Tibial artery (tissue), 4 donors: Measurements from ENCODE around the gene PDE8B.

Experiments used
- DNase-seq, 2 donors: peaks; one replicate each; pipeline ENCODE4 v3.0.0-alpha.2; 2019
- H3K27ac ChIP-seq, 2 donors: fragments of 200-600 bp; sonication (generic) in 1 of 2; 1 replicate in 1 of 2; 2 replicates in 1 of 2; pipeline ENCODE4 v1.5.1; 2018 to 2019; ENCODE audit warnings: mild to moderate bottlenecking in 1 of 2
- H3K27me3 ChIP-seq, 2 donors: fragments of 200-600 bp; sonication (generic) in 1 of 2; one replicate each; pipeline versions ENCODE4 v1.5.1 to v1.6.0; 2016 to 2019
- H3K36me3 ChIP-seq, 3 donors: fragments of 200-600 bp; sonication (generic) in 2 of 3; one replicate each; pipeline ENCODE4 v1.5.1; 2016 to 2019; ENCODE audit warnings: mild to moderate bottlenecking in 2 of 3
- H3K4me1 ChIP-seq, 4 donors: fragments of 200-600 bp; sonication (generic) in 2 of 4; 1 replicate in 3 of 4; 2 replicates in 1 of 4; pipeline ENCODE4 v1.5.1; 2016 to 2019
- H3K4me3 ChIP-seq, 2 donors: fragments of 200-600 bp; sonication (generic) in 1 of 2; 1 replicate in 1 of 2; 2 replicates in 1 of 2; pipeline ENCODE4 v1.5.1; 2018 to 2019; ENCODE audit warnings: mild to moderate bottlenecking in 2 of 2
- H3K9me3 ChIP-seq, 3 donors: fragments of 200-600 bp; sonication (generic) in 1 of 3; one replicate each; pipeline ENCODE4 v1.5.1; 2016 to 2019
- intact Hi-C: fragments of 100-400 bp; cut with DNase I; formaldehyde crosslinking; loops from one replicate; pipeline ENCODE4 v1.15.0; 2023; ENCODE audit warnings: low total_unique reads
- TF ChIP-seq, protein P1 (sequence below), 2 experiments: fragments of 200-600 bp in 1 of 2; fragments of 450-650 bp in 1 of 2; IDR thresholded peaks; one replicate each; pipeline ENCODE4 v1.5.1; 2017 to 2019; ENCODE audit warnings: antibody characterized with exemption in 2 of 2, mild to moderate bottlenecking in 1 of 2, moderate library complexity in 1 of 2

PDE8B gene

DNA sequence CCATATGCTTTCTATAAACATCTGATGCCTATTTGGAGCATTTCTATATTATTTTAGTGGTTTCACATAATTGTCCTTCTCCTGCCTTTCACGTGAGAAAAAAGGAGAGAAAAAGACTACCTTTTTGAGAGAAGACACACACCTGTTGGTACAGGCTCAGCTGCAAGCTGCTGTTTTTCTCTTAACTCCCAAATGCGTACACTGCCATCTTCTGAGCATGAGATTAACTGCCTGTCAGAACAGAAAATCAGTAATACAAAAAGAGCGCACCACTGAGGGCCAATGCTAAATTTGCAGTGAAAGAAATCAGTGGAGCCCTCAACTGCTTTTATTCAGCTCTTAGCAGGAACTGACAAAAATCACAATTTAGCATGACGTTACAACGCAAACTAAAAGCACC lies 226.7 kb downstream of the PDE8B start:
- Histone ChIP-seq H3K27ac (no peak overlapping the region), H3K36me3 (peaks cover 41 to 74% (median 60%) of the 10 kb centered on the region in 3 donors), H3K4me3 (no peak overlapping the region), H3K27me3 (no peaks in the 10 kb centered on the region), H3K9me3 (no peaks in the 10 kb centered on the region), H3K4me1 (no peaks in the 10 kb centered on the region)
- DNase-seq = no peak
- intact Hi-C loops = loop anchor here (5.0 kb wide), 1 partner anchor 290 kb away; no protein-coding TSS in a partner anchor
- TF ChIP-seq, protein P1, sequence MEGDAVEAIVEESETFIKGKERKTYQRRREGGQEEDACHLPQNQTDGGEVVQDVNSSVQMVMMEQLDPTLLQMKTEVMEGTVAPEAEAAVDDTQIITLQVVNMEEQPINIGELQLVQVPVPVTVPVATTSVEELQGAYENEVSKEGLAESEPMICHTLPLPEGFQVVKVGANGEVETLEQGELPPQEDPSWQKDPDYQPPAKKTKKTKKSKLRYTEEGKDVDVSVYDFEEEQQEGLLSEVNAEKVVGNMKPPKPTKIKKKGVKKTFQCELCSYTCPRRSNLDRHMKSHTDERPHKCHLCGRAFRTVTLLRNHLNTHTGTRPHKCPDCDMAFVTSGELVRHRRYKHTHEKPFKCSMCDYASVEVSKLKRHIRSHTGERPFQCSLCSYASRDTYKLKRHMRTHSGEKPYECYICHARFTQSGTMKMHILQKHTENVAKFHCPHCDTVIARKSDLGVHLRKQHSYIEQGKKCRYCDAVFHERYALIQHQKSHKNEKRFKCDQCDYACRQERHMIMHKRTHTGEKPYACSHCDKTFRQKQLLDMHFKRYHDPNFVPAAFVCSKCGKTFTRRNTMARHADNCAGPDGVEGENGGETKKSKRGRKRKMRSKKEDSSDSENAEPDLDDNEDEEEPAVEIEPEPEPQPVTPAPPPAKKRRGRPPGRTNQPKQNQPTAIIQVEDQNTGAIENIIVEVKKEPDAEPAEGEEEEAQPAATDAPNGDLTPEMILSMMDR (IDR thresholded peaks at IDR 0.05) = peak in 1 of 2 experiments; percentile 31

DNA sequence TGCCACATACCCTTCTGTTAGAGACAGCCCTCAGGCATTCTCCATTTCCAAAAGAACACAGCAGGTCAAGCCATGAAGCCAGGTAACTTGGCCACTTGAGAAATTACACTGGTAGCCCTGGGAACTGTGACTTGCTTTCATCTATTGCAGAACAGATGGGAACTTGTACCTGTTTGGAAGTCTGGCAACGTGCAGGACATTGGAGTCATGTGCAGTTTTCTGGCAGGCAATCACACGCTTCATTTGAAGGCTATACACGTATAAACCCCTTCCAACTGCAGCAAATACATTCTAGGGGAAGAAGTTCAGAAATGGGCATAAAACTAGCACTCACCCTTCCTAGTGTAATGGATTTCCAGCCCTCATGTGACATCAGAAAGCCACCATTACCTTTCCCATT lies 227.6 kb downstream of the PDE8B start:
- H3K9me3 ChIP-seq = no peaks in the 10 kb centered on the region
- no peaks in the 10 kb centered on the region for H3K4me1 ChIP-seq
- no peaks in the 10 kb centered on the region for H3K27me3 ChIP-seq
- TF ChIP-seq, protein P1 (IDR thresholded peaks at IDR 0.05) = no peak
- no peak for DNase-seq
- H3K27ac ChIP-seq = no peak overlapping the region
- H3K4me3 ChIP-seq = no peak overlapping the region
- intact Hi-C loops = loop anchor here (5.0 kb wide), 1 partner anchor 291 kb away; no protein-coding TSS in a partner anchor
- peaks cover 37 to 66% (median 54%) of the 10 kb centered on the region in 3 donors for H3K36me3 ChIP-seq

DNA sequence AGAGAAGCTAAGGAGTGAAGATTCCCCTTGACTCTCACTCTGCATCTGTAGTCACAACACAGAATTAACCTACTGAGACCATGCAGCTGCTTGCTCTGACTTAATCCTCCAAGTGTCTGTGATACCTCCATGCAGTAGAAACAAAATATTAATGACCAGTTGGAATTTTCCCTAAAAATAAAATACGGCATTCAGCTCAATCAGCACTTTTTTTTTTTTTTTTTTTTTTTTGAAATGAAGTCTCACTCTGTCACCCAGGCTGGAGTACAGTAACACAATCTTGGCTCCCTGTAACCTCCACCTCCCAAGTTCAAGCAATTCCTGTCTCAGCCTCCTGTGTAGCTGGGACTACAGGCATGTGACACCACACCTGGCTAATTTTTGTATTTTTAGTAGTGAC lies 233.2 kb downstream of the PDE8B start:
- no peak overlapping the region for H3K27ac ChIP-seq
- H3K36me3 ChIP-seq = peaks cover 38 to 46% (median 38%) of the 10 kb centered on the region in 3 donors
- no peaks in the 10 kb centered on the region for H3K9me3 ChIP-seq
- TF ChIP-seq, protein P1 (IDR thresholded peaks at IDR 0.05) = no peak
- DNase-seq = no peak
- H3K27me3 ChIP-seq = no peaks in the 10 kb centered on the region
- intact Hi-C loops = no loop called here
- H3K4me1 ChIP-seq = no peaks in the 10 kb centered on the region
- H3K4me3 ChIP-seq = no peak overlapping the region

DNA sequence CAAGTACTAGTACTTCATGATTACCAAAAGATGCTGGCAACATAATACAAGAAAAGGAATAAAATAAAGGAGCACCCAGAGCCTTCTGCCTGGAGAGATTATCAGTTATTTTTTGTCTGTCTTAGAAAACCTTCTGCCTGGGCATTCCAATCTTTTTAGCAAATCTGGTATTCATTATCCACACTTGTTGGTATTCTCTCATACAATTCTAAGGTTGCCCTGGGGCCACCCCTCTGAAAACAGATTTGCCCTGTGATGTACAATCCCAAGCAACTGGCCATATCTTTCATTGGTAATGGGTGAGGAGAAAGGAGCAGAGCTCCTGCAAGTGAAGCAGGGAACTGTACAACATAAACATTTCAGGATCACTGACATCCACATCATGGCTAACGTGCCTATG lies 233.9 kb downstream of the PDE8B start:
- TF ChIP-seq, protein P1 (IDR thresholded peaks at IDR 0.05) = no peak
- H3K9me3 ChIP-seq = no peaks in the 10 kb centered on the region
- no peak for DNase-seq
- H3K27me3 ChIP-seq = no peaks in the 10 kb centered on the region
- intact Hi-C loops = no loop called here
- H3K27ac ChIP-seq = no peak overlapping the region
- H3K36me3 ChIP-seq = peaks cover 37 to 47% (median 38%) of the 10 kb centered on the region in 3 donors
- no peaks in the 10 kb centered on the region for H3K4me1 ChIP-seq
- H3K4me3 ChIP-seq = no peak overlapping the region

DNA sequence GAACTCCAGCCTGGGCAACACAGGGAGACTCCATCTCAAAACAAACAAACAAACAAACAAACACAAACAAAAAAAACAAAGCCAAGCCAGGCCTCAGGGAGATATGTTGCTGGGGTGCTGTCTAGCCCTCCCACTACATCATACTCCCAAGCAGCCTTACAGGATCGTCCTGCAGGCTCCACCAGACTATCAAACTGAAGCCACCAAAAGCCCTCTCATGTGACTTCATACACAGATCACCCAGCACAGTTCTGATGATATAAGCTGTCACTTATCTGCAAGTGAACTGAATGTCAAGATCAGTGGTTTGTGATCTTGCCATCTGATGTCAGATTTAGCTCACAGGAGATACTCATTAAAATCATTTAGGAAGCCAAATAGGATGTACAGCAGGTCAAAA lies 238.4 kb downstream of the PDE8B start:
- no peak for DNase-seq
- H3K27me3 ChIP-seq = no peaks in the 10 kb centered on the region
- H3K4me3 ChIP-seq = no peak overlapping the region
- H3K36me3 ChIP-seq = peaks cover 29 to 51% (median 39%) of the 10 kb centered on the region in 3 donors
- no peak overlapping the region for H3K27ac ChIP-seq
- H3K9me3 ChIP-seq = no peaks in the 10 kb centered on the region
- intact Hi-C loops = no loop called here
- no peaks in the 10 kb centered on the region for H3K4me1 ChIP-seq
- TF ChIP-seq, protein P1 (IDR thresholded peaks at IDR 0.05) = no peak

DNA sequence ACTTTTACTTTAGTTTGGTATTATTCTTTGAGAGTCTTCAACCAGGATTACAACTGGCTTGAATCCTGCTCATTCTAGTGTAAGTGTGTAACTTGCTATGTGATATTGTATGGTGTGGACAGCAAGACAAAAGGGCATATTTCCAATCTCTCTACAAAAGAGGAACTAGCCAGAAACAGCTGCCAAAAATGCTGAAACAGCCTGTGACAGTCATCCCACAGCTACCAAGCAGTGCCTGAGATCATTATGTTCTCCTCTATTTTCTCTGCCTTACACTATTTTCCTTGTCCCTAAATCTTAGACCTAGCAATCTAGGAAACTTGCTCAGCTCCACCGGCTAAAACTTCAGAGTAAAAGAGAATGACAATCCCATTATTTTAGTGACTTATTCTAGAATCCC lies 238.8 kb downstream of the PDE8B start:
- DNase-seq = no peak
- Histone ChIP-seq H3K36me3 (peaks cover 29 to 51% (median 35%) of the 10 kb centered on the region in 3 donors), H3K27ac (no peak overlapping the region)

More for the DNA sequence above, 238.8 kb downstream of the PDE8B start:
- H3K4me3 ChIP-seq = no peak overlapping the region
- no peaks in the 10 kb centered on the region for H3K4me1 ChIP-seq
- intact Hi-C loops = no loop called here
- TF ChIP-seq, protein P1 (IDR thresholded peaks at IDR 0.05) = no peak
- H3K9me3 ChIP-seq = no peaks in the 10 kb centered on the region
- H3K27me3 ChIP-seq = no peaks in the 10 kb centered on the region
